Testis (tissue), 2 donors: ENCODE data around the gene HOXD12.

Experiments
- CTCF ChIP-seq, 3 experiments: fragments of 450-650 bp in 2 of 3; fragments of 200-600 bp in 1 of 3; sonication (generic) in 1 of 3; IDR thresholded peaks; one replicate each; pipeline ENCODE4 v1.5.1; 2016 to 2019; ENCODE audit warnings: antibody characterized with exemption in 3 of 3, mild to moderate bottlenecking in 2 of 3, moderate library complexity in 1 of 3
- POLR2A ChIP-seq: fragments of 450-650 bp; IDR thresholded peaks from one replicate; pipeline ENCODE4 v1.6.1; 2017; ENCODE audit warnings: antibody characterized with exemption, mild to moderate bottlenecking, moderate library complexity

GRCh38 chr2:176085120-176085788 lies 14.3 kb upstream of the HOXD12 start:
- TF ChIP-seq CTCF (IDR thresholded peaks at IDR 0.05) (no peak), POLR2A (no peak)
